ENCODE data around the gene INPP4B. TPM values are rescaled to one million over a fixed set of nuclear protein-coding genes. Genes with fewer than 3 reads are reported as not detected.

INPP4B gene
- total RNA-seq, 2 experiments from 2014 or later, result not detected

- Histone ChIP-seq H3K4me3 (ENCODE audit: low read depth, low read length, poor library complexity, severe bottlenecking) (no peak overlapping the region), H4K20me1 (ENCODE audit: insufficient read depth, low read length) (no peaks in the 10 kb centered on the region), H3K4me1 (ENCODE audit: insufficient read depth, low read length, poor library complexity, severe bottlenecking) (no peaks in the 10 kb centered on the region), H3K27ac (ENCODE audit: low read depth, low read length, poor library complexity, severe bottlenecking) (no peak overlapping the region), H3K79me2 (ENCODE audit: insufficient read depth, low read depth, low read length) (no peaks in the 10 kb centered on the region), H2AFZ (ENCODE audit: low read length) (no peak overlapping the region), H3K9me2 (ENCODE audit: insufficient read depth, low read length) (no peaks in the 10 kb centered on the region), H3K4me2 (ENCODE audit: low read length) (no peak overlapping the region), H3K9me3 (ENCODE audit: low read length) (no peaks in the 10 kb centered on the region), H3K36me3 (ENCODE audit: insufficient read depth, low read length) (no peaks in the 10 kb centered on the region)
- POLR2A ChIA-PET, result no interaction called here
- CTCF ChIA-PET (ENCODE audit: unreplicated experiment), result no interaction called here
- TF ChIP-seq, protein P1, sequence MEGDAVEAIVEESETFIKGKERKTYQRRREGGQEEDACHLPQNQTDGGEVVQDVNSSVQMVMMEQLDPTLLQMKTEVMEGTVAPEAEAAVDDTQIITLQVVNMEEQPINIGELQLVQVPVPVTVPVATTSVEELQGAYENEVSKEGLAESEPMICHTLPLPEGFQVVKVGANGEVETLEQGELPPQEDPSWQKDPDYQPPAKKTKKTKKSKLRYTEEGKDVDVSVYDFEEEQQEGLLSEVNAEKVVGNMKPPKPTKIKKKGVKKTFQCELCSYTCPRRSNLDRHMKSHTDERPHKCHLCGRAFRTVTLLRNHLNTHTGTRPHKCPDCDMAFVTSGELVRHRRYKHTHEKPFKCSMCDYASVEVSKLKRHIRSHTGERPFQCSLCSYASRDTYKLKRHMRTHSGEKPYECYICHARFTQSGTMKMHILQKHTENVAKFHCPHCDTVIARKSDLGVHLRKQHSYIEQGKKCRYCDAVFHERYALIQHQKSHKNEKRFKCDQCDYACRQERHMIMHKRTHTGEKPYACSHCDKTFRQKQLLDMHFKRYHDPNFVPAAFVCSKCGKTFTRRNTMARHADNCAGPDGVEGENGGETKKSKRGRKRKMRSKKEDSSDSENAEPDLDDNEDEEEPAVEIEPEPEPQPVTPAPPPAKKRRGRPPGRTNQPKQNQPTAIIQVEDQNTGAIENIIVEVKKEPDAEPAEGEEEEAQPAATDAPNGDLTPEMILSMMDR (conservative IDR thresholded peaks at IDR 0.05; ENCODE audit: low read length), result no peak
- no peak for TF ChIP-seq EZH2phosphoT487 (IDR thresholded peaks at IDR 0.05; ENCODE audit: borderline replicate concordance, low read depth, low read length)
- intact Hi-C loops (cut with micrococcal nuclease; ENCODE audit: unreplicated experiment), result no loop called here
- DNase-seq (ENCODE audit: low spot score), result no peak
- BruUV-seq (replicated peaks), result no TSS peak
Measured at GRCh38 chr4:142435599-142436235, 410.4 kb downstream of the INPP4B start.

DNA sequence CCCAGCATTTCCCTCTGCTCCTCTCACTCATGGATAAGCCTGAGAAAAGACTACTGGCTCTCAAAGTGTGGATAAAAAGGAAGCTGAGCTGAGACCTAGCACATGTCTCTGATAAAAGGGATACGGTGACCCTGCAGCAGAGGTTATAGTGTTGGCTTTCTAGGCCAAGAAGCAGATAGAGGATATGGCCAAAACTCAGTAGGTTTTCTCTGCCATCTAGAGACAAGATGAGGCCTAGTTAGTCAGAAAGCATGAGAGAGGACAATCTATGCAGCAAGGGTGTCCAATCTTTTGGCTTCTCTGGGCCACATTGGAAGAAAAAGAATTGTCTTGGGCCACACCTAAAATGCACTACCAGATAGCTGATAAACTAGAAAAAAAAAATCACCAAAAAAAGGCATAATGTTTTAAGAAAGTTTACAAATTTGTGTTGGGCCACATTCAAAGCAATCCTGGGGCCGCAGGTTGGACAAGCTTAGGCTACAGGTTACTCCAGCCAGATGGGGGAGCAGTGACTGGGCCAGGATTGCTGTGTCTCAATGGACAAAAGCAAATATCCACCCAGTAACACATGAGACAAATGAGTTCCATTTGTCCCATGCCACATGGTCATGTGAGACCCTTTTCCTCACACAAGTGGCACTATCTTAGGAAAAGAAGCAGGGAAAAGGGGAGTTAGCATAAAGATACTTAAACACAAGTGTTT is 411.4 kb downstream of the INPP4B start:
- intact Hi-C loops (cut with micrococcal nuclease; ENCODE audit: unreplicated experiment), result no loop called here
- H2AFZ ChIP-seq (ENCODE audit: low read length), result no peak overlapping the region

More for the DNA sequence above, 411.4 kb downstream of the INPP4B start:
- TF ChIP-seq EZH2phosphoT487 (IDR thresholded peaks at IDR 0.05; ENCODE audit: borderline replicate concordance, low read depth, low read length), result no peak
- TF ChIP-seq, protein P1 (conservative IDR thresholded peaks at IDR 0.05; ENCODE audit: low read length), result no peak
- ChIA-PET POLR2A (no interaction called here), CTCF (ENCODE audit: unreplicated experiment) (no interaction called here)
- Histone ChIP-seq H3K36me3 (ENCODE audit: insufficient read depth, low read length) (no peaks in the 10 kb centered on the region), H3K4me2 (ENCODE audit: low read length) (no peak overlapping the region), H3K27ac (ENCODE audit: low read depth, low read length, poor library complexity, severe bottlenecking) (no peak overlapping the region), H3K9me2 (ENCODE audit: insufficient read depth, low read length) (no peaks in the 10 kb centered on the region), H3K79me2 (ENCODE audit: insufficient read depth, low read depth, low read length) (no peaks in the 10 kb centered on the region), H3K4me1 (ENCODE audit: insufficient read depth, low read length, poor library complexity, severe bottlenecking) (no peaks in the 10 kb centered on the region), H3K4me3 (ENCODE audit: low read depth, low read length, poor library complexity, severe bottlenecking) (no peak overlapping the region), H3K9me3 (ENCODE audit: low read length) (no peaks in the 10 kb centered on the region), H4K20me1 (ENCODE audit: insufficient read depth, low read length) (no peaks in the 10 kb centered on the region)
- BruUV-seq (replicated peaks), result no TSS peak
- no peak for DNase-seq (ENCODE audit: low spot score)
